NCI-H524 treated with DMSO at 0.1 percent for 48 hours (cell line): ENCODE results near the gene LRP8.

Experiments used
- DNase-seq: peaks from one replicate; lab custom pipeline; 2025; lab: John Stamatoyannopoulos, UW

LRP8 gene

DNA sequence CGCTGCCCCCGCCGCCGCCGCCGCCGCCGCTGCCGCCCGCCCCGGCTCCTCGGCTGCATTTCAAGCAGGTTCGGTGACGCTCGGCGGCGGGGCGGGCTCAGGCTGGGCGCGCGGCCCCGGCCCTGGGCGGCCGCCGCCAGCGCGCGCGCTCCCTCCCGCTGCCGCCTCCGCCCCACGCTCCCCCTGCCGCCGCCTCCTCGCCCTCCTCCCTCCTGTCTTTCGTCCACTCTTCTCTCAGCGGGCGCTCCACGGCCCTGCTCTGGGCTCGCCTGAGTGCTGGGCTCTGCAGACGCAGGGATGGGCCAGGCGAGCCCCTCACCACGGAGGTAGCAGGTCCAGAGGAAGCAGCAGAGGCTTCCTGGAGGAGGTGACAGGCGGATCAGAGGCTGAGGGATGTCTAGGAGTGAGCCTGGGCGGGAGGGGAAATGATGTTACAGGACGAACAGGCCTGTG, at the start of gene LRP8:
TSS of gene LRP8 (minus strand) at position 62 of the 453 bp plus-strand sequence. CDS start 158 bp downstream, outside the sequence.
- no peak for DNase-seq

DNA sequence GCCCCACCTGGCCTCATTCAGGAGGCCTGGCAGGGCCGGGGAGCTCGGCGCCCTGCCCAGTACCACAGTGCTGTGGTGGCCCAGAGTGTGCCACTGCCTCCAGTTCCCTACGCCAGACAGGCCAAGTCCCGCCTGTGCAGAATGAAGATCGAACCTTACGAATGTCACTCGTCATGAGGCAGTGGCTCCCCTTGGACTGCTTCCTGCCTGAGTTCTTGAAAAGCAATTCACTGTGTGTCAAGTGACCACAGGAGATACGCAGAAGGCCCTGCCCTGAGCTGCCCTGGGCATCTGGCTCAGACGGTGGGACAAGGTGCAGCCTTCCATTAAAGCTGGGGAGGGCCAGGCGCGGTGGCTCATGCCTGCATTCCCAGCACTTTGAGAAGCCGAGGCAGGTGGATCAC, 49.6 kb upstream of the LRP8 start:
- DNase-seq, result no peak

DNA sequence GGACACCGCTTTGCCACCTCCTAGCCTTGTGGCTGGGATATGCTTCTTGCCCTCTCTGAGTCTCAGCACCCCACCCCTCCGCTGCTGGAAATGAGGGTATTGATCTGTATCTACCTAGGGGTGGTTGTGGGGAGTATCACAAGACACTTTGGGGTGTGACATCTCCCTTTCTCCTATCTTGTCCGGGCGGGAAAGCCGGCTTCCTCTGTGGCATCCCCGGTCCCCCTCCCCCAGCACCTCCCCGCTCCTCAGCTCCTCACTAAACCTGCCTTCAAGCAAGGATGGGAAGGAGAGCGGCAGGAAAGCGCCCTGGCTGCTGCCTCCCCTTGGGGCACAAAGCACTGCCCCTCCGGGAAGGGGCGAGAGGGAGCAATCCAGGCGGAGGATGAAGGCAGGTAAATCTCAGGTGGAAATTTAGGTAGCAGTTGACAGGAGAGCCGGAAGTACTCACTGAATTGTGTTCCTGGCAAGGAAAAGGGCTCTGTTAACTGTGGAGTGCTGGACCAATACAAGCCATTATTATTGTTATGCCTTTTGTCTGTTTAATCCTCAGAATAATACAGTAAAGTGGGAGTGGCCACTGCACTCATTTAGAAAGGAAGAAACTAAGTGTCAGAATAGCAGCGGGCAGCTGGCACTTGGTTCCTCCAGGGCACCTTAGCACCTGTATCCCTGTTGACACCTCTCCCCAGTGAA, 49.0 kb upstream of the LRP8 start:
- no peak for DNase-seq

DNA sequence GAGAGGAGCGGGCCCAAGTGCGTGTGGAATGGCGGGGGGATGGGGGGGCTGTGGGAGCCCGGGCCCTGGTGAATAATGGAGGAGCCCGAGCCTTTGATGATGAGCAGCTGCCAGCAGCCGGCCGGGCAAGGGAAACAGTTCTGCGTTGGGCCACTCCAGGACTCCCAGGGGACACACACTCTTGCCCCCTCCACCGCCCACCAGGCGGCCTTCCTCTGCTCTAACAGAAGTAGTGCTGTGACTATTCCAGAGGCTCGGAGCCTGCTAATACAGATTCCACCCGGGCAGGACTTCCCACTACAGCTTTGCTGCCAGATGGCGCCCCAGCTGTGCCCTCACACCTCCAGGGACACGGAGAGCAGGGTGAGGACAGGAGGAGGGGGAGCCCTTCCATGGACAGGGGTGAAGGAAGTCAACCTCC, 48.2 kb upstream of the LRP8 start:
- DNase-seq, result peak; percentile 97

DNA sequence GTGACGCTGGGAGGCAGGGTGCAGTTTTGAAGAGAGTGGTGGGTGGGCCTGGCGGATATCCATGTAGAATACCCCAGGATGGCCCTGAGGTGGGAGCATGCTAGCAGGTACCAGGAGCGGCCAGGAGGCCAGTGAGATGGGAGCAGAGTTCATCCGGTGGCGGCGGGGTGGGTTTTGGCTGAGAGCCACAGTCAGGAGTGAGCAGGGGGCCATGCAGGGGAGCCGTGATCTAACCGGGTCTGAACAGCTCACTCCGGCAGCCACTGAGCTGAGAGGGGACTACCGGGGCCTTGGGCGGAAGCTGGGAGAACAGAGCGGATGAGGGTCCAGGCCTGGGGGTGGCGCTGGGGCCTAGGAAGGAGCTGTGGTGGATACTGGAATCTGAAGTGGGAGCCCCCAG, 47.6 kb upstream of the LRP8 start:
- no peak for DNase-seq

DNA sequence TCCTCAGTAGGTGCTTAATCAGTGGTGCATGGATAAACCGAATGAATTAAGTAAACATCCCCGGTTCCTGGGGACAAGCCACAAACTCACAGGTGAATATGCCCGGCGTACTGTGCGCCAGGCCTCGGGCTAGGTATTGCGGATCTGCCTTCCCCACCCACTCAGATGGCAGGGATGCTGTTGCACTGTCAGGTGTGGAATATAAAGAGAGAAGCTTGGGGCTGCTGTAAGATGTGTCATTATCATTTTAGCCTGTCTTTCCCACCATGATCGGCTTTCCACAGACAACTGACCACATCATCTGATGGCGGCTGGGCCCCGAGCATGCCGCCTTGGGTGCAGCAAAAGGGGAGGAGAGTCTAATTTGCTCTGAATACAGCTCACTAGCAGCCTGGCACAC, 45.4 kb upstream of the LRP8 start:
- DNase-seq, result no peak

DNA sequence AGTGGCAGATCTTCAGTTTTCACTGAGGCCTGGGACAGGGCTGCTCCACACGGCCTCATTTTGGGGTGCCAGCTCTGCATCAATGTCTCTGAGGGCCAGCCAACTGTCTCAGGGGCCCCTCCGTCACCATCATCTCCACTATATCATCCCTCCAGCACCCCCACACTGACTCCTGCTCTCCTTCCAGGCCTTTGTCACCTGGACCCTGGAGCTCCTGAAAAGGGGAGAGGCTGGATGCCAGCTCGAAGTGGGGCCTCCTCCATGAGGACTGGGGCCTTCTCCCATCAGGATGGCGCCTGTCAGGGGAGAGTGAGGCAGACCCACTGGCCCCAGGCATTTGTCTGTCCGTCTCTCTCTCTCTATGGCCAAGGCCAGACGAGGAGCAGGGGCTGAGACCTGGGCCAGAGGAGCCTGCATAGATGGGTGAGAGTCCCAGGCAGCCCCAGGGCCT, 44.7 kb upstream of the LRP8 start:
- no peak for DNase-seq

DNA sequence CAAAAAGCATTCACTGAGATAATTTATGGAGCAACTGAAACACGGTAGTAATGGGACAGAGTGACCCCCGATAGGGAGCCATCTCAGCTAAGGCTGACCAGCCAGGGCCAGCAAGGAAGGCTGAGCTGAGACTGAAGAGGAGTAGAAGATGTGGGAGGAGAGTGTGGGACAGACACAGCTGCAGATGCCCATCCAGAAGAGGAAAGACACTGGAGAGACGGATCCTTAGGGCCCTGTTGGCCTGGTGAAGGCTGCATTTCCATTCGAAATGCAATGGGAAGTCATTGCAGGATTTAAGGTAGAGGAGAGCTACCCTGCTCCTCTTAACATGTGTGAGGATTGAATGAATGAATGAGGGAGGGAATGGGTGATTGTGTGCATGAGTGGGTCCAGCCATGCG, 44.0 kb upstream of the LRP8 start:
- DNase-seq, result no peak

DNA sequence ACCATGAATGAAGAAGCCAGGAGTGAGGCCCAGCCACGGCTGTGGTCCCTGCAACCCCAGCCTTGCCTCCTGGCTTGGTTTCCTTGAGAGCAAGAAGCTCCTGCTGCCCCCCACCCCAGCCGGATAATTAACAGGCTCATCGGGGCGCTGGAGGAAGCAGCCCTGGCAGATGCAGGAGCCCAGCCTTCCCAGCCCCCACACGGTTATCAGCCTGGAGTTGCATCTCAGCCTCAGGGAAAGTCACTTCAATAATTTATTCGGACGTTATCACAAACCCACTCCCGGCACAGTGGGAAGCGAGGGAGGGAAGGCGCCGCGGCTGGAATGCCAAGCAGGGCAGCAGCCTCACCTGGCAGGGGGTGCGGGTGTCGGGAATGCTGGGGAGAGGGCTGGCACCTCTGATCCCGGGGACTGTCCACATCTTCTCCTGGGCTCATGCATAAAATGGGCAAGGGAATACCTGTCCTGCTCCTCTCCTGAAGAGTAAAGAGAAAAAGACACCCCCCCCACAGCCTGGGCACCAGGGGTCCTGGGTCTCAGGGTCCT, 43.3 kb upstream of the LRP8 start:
- DNase-seq, result no peak

DNA sequence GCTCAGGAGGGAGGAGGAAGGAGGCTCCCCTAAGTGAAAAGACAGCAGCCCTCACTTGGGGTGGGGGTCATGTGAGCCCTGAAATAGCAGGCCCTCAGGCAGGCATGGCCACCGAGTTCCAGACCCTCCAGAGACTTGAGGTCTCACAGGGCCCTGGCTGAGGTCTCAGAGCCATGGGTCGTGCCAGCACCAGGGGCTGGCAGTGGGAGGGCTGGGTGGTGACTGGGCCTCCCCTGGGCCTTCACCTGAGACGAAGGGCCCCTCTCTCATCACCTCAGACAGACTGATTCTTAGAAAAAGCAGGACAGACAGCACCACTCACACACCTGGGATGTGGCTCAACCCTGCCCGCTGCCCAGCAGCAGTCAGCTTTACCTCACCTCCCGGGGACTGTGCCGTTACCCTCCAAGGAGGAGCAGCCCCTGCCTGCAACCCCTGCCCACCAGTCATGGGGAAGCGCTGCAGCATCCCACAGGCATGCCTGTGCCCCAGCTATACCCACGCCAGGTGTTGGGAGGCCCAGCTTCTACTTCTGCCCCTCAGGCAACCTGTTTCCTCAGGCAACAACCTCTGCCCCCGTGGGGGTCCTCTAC, 42.6 kb upstream of the LRP8 start:
- no peak for DNase-seq

DNA sequence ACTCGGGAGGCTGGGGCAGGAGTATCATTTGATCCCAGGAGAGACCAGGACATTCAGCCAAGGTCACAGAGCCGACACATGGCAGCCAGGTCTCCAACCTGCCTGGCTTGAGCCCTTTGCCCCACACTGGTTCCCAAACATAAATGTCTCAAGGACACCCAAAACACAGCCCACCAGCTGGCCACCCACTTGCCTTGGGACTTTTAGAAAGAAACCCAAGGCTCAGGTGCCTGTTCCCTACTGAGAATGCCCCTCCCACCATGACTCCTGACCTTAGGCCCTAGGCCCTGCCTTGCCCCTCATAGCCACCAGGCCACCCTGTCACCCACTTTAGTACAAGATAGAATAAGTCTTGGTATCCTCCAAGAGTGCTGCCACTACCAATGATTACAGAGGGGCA, 41.9 kb upstream of the LRP8 start:
- DNase-seq, result no peak

DNA sequence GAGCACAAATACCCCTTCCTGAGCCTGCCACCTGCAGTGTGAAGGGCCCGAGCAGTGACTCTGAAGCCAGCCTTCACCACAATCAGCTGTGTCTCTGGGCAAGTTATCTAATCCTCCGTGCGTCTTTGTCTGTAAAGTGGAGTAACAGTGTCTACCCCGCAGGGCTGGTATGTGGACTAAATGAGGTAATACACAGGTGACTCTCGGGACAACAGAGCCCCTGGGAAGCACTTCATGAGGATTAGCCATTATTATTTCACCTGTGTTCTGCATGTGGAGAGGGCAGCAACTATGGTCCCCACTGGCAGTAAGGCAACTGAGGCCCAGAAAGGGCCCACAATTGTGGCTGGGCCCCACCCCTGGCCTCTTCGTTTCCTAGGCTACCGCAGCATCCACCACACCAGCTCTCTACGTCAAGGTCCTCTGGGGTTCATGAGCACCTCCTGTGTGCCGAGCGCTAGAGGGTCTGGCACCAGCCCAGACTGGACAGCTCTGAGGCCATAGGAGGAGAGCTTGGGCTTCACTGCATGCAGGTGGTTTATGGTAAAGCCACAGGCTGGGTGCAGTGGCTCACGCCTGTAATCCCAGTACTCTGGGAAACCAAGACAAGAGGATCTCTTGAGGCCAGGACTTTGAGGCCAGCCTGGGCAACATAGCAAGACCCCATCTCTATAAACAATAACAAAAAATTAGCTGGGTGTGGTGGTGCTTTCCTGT, 41.3 kb upstream of the LRP8 start:
- no peak for DNase-seq

DNA sequence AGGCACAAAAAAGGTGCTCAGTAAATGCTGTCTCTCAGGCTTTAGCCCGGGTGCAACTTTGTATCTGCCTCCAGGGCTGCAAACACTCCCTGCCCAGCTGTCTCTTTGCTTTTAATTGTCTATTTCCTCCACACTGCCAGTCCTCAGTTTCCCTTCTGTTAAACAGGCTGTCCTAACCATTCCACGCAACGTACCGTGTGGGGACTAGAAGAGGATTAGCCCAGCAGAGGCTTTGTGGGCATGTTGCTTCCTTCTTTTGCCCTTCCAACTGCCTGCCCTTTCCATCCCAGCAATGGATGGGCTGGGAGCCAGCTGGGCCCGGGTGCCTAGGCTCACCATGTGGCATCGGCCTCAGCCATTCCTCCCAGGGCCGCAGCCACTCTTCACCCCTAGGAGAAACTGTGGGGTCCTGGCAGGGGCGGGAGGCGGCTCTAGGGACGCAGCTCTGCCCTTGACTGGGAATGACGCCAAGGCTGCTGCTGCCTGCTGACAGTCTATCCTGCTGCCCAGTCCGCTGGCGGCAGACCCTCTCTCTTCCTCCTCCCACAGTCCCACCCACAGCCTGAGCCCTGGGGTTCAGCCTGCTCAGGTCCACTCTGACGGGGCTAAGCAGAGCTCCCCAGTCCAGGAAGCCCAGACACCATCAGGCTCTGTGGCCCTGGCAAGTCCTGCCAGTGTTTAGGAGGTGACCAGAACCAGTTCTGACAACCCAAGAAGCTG, 40.6 kb upstream of the LRP8 start:
- no peak for DNase-seq

DNA sequence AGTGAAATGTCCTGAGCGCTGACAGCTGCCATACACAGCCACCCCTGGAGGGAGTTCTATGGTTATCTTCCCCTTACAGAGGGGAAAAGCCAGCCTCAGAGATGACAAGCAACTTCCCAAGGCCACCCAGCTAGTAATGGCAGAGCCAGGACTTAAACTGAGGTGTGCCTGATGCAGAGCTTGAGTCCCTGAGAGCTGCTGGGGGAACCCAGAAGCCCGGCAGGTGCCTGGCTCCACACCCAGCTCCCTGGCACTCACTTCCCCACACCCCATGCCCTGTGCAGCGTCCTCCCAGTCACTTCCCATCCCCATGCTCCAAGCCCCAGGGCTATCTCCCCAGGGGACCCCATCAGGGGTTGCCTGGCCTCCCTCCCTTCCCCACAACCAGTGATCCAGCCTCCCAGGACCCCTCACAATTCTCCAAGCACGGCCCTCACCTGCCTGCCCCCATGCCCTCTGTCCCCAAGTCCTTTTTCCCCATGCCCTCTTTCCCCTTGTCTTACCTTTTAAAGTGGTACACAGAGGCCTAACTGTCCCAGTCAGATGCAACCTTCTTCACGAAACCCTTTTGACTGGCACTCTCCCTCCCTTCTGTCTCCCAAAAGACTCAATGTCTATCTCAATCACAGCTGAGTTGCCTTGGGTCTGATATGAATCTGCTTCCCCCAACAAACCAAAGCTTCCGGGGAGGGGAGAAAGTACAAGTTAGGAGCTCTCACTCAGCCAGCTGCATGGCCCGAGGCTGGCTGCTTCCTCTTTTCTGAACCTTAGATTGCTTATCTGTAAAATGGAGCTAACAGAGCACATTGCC, 39.8 kb upstream of the LRP8 start:
- no peak for DNase-seq

DNA sequence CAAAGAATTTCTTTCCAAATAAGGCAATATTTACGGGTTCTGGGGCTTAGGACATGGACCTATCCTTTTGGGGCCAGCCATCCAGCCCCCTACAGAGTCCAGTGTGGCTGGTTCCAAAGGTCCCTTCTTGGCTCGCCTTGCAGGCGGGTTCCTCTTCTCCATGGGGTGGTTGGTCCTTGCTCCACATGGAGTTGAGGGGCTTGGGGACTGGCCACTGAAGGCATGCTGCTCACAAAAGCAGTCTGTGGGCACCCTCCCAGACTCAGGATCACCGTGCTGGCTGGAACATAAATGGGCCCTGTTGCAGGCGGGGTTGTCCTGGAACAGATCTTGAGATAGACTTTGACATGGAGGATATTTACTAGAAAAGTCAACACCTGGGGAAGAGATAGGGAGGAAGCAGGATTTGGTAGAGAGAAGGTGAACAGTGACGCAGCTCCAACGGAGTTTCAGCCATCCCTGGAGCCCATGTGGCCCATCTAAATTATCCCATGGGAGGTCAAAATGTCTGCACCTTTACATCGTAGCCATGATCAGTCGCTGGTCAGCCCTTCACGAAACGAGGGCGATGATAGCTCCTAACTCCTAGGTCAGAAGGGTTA, 39.1 kb upstream of the LRP8 start:
- DNase-seq, result no peak

DNA sequence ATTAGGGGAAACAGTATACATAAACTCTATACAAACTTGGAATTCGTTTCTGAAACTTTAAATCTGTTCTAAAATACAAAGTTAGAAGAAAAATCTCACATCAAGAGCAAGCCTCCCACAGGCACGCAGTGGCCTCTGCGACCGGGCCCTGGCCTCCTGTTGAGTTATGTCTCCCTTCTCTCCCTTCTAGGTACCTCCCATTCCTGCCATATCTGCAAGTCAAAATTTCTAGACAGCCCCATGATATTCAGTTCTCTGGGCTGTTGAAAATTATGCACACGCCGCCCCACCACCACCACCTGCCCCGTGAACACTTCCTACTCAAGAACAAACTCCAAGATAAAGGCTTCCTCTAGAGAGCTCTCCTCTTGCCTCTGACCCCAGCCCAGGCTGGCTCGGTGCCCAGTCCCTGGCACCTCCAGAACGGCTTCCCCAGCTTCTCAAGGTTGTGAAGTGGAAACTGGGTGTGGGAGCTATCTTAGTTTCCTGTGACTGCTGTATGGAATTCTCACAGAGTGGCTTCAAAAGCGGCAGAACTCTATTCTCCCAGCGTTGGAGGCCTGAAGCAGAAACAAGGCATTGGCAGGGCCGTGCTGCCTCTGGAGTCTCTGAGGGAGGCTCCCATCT, 37.7 kb upstream of the LRP8 start:
- DNase-seq, result no peak

DNA sequence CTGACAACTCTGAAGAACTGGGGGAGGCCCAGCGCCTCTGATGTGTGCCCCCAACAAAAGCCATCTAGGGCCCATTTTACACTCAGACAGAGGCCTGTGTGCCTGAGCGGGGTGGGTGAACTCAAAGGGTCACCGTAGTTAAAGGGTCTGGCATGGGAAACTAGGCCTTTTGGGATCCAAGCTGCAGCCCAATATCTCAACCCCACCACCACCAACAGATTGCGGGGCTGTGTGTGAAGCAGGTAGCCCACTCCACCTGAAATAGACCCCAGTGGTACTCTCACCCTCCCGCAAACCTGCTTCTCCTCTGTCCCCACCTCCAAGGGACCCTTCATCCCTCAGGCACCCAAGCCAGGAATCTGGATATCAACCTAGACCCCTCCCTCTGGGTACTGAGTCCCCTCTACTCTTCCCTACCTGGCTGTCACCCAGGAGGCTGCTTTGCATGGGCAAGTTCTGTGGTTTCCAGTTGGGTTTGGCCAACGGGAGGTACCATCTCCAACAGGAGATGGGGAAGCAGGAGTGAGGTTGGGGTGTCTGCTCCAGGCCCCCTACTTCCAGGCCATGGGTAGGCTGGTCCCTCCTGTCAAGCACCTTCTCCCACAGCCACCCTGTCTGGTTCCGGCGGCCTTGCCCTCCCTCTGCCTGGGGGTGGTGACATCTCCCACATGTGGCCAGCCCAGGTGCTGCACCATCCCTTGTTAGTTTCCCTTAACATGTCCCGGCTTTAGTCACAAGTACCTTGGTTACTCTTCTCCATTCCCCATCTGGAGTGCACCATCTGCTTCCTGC, 35.2 kb upstream of the LRP8 start:
- peak; percentile 79 for DNase-seq

DNA sequence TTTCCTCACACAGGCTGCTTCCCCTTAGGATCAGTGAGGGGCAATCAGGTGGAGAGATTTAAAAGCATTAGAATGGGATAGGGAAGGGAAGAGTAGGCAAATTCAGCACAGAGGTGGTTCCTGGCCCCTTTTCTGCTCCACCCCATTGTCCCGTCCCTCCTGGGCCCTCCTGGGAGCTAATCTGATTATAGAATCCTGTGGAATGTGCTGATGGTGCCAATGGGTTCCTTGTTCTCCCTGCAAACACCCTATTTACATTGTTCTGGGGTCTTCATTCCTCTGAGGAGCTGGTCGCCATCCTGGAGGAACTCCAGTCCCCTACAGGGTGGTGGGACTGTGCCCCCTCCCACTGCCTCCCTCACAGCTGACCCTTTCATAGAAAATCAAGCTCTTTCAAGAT, 34.4 kb upstream of the LRP8 start:
- DNase-seq, result no peak

DNA sequence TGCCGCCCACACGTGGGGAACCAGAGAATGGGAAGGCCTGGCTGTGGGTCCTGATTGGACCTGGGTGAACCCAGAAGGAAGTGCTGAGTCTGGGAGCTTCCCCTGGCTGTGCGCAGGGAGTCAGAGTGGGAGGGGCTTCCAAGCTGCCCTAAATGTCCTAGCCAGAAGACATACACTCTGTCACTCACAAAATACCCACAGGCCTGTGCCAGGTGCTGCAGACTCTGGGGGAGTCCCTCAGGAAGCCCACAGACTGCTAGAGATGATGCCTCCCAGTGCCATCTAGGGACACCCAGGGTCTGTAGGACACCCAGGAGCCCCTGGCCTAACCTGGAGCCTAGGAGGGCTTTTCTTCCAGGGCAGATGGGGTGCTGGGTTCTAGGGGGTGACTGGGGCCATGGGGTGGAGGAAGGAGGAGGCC, 33.7 kb upstream of the LRP8 start:
- no peak for DNase-seq

DNA sequence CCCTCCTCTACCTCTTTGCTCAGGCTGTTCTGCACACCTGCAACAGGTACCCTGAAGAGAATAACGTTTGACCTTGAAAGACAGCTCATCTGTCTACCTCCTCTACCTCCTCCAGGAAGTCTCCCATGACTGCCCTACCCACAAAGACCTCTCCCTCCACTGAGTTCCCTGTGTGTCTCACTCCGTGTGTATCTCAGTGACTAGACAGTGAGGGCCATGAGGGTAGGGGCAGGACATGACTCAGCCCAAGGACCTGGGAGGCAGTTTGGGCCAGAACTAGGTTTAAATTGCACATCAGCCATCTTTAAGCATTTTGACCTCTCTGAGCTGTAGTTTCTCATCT, 32.0 kb upstream of the LRP8 start:
- no peak for DNase-seq
